GM12872 (cell line): ENCODE data around the gene OR51D1.

Source experiments
- CTCF ChIP-seq: IDR thresholded peaks from 3 replicates; pipeline ENCODE4 v1.5.1; 2011; ENCODE audit warnings: low read depth, mild to moderate bottlenecking, low read length, moderate library complexity; ENCODE audit not compliant: insufficient read depth

Gene OR51D1

GRCh38 chr11:4654635-4655369, 17.5 kb downstream of the OR51D1 start:
- TF ChIP-seq CTCF = no peak

GRCh38 chr11:4658629-4659445, 21.6 kb downstream of the OR51D1 start:
- no peak for TF ChIP-seq CTCF

- TF ChIP-seq CTCF = no peak
Measured at GRCh38 chr11:4662876-4663275, 25.6 kb downstream of the OR51D1 start.

- no peak for TF ChIP-seq CTCF
Measured at GRCh38 chr11:4664183-4664582, 26.9 kb downstream of the OR51D1 start.

- no peak for TF ChIP-seq CTCF
Measured at GRCh38 chr11:4664786-4665185, 27.5 kb downstream of the OR51D1 start.

- TF ChIP-seq CTCF = no peak
Measured at GRCh38 chr11:4665424-4665823, 28.1 kb downstream of the OR51D1 start.

- no peak for TF ChIP-seq CTCF
Measured at GRCh38 chr11:4671741-4672140, 34.5 kb downstream of the OR51D1 start.
